CD4-positive, alpha-beta T cell treated with Interleukin-6 for 4 hours (primary cell): ENCODE measurements around the gene IWS1.

Experiments used
- DNase-seq: peaks from one replicate; pipeline ENCODE4 v3.0.0-alpha.2; 2020; ENCODE audit warnings: mixed read lengths

Gene IWS1

DNA sequence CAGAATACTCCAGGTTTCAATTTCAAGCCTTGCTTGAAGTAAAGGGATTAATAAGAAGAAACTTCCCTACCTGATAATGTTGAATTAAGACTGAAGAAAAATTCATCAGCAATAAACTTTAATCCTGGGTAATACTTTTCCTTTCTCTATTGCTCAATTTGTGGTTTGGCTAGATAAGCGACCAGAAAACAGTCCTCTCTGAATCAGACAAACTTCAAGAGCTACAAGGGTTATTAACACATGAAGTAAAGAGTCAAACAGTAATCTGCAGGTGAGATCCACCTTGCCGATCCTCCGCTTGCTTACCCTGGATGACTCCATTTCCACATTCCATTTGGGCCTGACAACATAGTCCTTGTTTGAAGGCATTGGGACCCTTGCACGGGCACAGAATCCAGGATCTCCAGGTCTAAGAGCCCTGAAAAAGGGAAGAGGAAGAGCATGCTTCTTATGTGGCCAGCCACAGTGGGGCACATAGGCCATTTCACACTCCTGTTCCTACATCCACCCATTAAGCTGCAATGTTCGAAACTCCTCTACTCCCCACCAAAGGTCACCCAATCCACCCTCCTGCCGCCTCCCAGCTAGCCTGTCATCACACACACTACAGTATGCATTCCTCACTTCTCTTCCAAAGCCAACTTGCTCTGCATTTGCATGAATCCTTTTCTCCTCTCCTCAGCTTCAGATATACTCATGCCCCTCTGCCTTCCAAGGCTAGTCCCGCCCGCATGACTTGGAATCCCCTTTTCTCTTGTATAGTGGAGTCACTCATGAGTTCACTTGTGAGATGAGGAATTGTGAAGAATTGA, 39.8 kb downstream of the IWS1 start:
- DNase-seq: no peak

DNA sequence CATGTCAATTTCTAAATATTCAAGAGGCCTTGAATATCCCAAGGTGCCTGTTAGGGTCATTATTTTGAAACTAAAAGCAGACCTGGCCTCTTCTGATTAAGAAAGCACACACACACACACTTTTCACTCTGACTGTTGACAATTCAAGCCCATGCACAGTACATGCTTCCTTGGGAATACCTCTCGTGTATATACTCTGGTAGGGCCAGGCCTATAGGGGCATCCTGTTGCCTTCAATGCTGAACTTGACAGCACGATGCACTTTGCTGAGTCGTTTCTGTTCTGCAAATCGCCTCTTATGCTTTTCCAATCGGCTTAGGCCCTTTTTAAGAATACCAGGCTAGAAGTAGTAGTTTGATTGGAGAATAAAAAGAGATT, 40.6 kb downstream of the IWS1 start:
- DNase-seq: no peak

- no peak for DNase-seq
These were observed 41.1 kb downstream of the IWS1 start for GRCh38 chr2:127485051-127485693.

DNA sequence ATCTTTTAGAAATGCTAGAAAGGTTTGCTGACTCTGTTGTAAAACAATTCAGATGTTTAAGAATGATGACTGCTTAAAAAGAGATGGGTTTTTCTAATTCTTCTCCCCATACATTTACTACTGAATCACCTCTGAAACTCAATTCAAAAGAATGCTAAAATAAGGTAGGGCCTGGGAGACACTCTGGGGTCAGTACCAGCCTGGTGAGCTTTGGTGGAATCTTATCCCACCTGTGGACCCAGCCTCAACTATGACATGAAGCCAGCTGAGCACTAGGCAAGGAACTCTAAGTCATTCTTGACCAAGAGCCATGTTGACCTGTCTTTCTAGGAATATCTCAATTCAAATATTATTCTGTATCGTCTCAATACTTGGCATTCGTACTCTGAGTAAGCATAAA, 44.3 kb downstream of the IWS1 start:
- DNase-seq: no peak

GRCh38 chr2:127479866-127480743, 46.2 kb downstream of the IWS1 start:
- no peak for DNase-seq

- DNase-seq: no peak
These were observed 47.0 kb downstream of the IWS1 start for GRCh38 chr2:127479219-127479825.

- no peak for DNase-seq
These were observed 50.5 kb downstream of the IWS1 start for GRCh38 chr2:127475788-127476187.

DNA sequence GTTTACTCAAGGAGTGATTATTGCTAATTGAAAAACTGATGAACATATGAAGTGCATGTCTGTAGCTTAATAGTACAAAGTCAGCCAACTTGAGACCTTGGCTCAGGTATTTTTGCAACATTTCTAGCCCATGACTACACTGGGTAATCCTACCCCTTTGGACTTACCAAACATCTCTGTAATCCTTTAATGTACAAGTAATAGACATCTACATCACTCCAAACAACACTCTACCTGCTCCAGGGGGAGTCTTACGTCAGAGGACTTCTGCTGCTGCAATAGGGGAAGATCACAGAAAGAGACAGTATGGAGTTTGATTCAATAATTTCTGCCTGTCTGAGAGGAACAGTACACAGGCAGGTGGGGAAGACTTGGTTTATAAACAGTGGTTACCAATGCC, 54.0 kb downstream of the IWS1 start:
- no peak for DNase-seq

GRCh38 chr2:127471286-127471988, 54.9 kb downstream of the IWS1 start:
- no peak for DNase-seq

DNA sequence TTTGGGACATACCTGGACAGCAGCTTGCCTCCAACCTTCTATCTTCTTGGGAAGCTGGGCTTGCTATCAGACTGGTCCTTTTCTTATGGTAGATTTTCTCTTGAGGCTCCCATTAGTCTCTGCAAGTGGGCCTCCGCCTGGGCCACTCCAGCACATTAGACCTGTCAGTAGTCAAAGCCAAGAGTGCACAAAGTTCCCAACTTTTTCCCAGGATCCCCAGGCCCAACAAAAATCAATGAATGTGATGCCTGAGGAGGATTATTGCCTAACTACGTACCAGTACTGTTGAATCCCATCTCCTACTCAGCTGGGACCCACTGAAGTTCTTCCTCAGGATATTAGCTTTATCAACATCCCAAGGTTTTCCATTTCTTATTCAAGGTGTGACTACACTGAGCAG, 56.3 kb downstream of the IWS1 start:
- no peak for DNase-seq

DNA sequence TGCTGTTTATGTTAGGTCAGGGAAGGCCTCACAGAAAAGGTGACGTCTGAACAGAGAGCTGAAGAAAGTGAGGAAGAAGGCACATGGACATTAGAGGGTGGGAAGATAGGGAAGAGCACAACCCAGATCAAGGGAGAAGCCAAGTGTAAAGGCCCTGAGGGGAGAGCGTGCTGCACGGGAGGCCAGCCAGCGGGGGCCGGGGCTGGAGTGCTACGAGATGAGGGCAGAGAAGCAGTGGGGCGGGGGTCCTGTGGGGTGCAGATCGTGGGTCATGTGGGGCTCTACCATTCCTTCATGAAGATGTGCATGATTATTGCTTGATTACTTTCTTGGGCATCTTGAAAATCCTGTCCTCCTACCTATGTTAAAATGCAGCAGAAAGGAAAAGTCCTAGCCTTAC, 57.2 kb downstream of the IWS1 start:
- no peak for DNase-seq

GRCh38 chr2:127465258-127465657, 61.0 kb downstream of the IWS1 start:
- no peak for DNase-seq

- DNase-seq: no peak
These were observed 61.6 kb downstream of the IWS1 start for GRCh38 chr2:127464470-127465257.

DNA sequence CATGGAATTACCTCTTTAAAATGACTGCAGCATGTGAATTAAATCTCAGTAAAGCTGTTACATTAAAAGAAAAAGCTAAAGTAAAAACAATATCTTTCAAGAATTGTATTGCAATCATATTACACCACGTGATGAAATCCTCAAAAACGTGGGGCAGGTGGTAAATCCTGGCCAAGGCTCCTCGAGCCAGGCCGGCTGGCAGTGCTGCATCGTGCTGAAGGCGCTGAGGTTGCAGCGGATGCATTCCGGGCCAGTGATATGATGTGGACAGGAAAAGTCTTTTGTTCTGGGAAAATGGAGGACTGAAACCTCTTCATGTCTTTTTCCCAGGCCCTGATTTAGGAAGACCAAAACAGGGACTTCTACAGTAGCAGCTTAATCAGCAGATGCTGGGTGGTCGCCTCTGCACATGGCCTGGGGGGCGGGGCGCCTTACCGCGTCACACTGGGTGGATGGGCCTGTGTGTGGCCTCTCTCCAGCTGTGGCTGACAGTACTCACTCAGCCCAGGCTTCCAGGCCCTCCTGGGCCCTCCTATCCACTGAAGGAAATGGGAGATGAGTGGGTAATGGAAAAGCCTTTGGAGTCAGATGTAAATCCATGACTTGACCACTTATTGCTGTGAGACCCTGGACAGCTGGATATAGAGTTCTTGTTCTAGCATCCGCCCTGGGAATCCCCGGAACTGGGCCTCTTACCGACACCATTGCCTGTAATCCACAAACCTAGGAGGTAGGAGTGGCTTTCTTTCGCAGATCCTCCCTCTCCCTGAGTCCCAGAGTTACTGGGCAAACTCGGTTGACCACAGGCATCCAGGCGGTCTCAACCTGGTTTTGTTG, 62.9 kb downstream of the IWS1 start:
- no peak for DNase-seq

DNA sequence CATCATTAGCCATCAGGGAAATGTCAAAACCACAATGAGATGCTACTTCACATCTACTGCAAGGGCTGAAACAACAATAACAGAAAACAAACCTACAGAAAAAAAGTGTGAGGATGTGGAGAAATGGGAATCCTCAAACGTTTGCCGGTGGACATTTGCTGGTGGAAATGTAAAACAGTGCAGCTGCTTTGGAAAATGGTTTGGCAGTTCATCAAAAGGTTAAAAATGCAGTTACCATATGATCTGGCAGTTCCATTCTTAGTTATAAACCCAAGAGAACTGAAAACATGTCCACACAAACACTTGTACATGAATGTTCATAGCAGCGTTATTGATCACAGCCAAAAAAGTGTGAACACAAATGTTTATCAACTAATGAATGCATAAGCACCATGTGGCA, 63.8 kb downstream of the IWS1 start:
- no peak for DNase-seq

DNA sequence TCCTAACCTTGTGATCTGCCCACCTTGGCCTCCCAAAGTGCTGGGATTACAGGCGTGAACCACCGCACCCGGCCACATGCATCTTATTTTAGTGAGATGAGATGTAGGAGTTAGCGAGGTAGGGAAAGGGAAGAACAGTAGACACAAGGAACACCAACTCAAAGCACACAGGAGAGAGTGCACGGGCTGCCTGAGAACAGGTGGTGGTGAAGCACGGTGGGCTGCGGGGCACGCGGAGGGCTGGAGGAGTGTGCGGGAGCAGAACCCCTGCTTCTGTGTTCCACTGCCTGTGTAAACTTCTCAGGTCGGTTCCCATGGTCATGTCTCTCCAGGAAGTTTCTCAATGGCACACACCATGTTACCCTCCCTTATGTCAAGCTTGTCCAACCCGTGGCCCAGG, 69.3 kb downstream of the IWS1 start:
- no peak for DNase-seq

GRCh38 chr2:127455566-127456493, 70.5 kb downstream of the IWS1 start:
- peak; percentile 14 for DNase-seq

- no peak for DNase-seq
These were observed 71.4 kb downstream of the IWS1 start for GRCh38 chr2:127454595-127455565.
